Colonic mucosa (tissue), 4 donors: ENCODE measurements around the gene WFIKKN2. TPM values are rescaled to one million over a fixed set of nuclear protein-coding genes. Genes with fewer than 3 reads are reported as not detected.
A peak's percentile ranks its signal among the peaks of the same experiment; 100 is the strongest.

Source experiments
- DNase-seq: peaks from one replicate; pipeline ENCODE4 v3.0.0-alpha.2; 2020
- H3K27ac ChIP-seq: fragments of 200-600 bp; one replicate; pipeline ENCODE4 v1.8.0; 2021
- H3K27me3 ChIP-seq: fragments of 200-600 bp; one replicate; pipeline ENCODE4 v1.8.0; 2021
- H3K36me3 ChIP-seq: fragments of 200-600 bp; one replicate; pipeline ENCODE4 v1.8.0; 2021
- H3K4me1 ChIP-seq: fragments of 200-600 bp; one replicate; pipeline ENCODE4 v1.8.0; 2021; ENCODE audit warnings: mild to moderate bottlenecking
- H3K4me3 ChIP-seq: fragments of 200-600 bp; one replicate; pipeline ENCODE4 v1.8.0; 2021
- H3K9ac ChIP-seq, 2 donors: one replicate each; pipeline ENCODE4 v1.7.0; 2013; ENCODE audit warnings: control low read depth in 2 of 2, low read depth in 2 of 2, low read length in 2 of 2
- H3K9me3 ChIP-seq: fragments of 200-600 bp; one replicate; pipeline ENCODE4 v1.8.0; 2021
- CTCF ChIP-seq: fragments of 200-600 bp; IDR thresholded peaks from one replicate; pipeline ENCODE4 v1.8.0; 2022; ENCODE audit warnings: antibody characterized with exemption, mild to moderate bottlenecking
- intact Hi-C: fragments of 100-400 bp; cut with DNase I; formaldehyde crosslinking; loops from one replicate; pipeline ENCODE4 v1.14.1; 2022
- total RNA-seq, 2 donors: library from RNA; stranded (reverse); fragmentation: NEBNext Ultra II Directional in 1 of 2; extraction: Animal tissue kit (Norgen Biotek cat#: 25700) in 1 of 2; gene quantifications; one replicate each; pipeline ENCODE4 v1.2.1, GENCODE V29; 2021
- donor health status: healthy.
- donor health status: DM: no; HTN: no; CAD: no.
- donor health status: DM: no; HTN: no; CAD: no.

The WFIKKN2 gene
- total RNA-seq, 2 donors from 2014 or later, result 0.10 to 0.13 TPM

DNA sequence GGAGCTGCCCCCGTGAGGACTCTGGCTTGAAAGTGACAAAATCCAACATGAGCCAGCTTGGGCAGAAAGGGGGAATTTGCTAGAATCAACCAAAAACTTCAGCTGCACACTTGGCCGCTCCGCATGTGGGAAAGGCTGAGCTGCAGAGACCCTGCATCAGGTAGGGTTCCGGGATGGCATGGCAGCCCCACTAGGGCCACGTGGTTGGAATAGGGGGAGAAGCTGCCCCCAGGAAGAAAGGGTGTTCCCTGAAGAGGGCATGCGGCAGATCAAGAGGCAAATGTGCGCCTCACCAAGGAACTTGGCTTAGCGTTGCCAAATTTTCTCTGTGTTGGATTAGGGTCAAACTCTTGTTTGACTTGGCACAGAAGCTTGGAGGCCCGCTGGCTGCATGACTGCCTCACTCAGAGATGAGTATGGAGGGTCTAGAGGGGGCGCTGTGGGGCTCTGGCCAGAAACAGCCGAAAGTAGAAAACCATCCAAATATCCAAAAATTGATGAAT lies 29.2 kb upstream of the WFIKKN2 start:
- H3K27me3 ChIP-seq, result no peaks in the 10 kb centered on the region
- no peak for TF ChIP-seq CTCF
- H3K9me3 ChIP-seq, result no peaks in the 10 kb centered on the region
- H3K9ac ChIP-seq, result no peak overlapping the region
- DNase-seq, result peak; percentile 31
- H3K36me3 ChIP-seq, result no peaks in the 10 kb centered on the region
- H3K27ac ChIP-seq, result no peak overlapping the region
- no peaks in the 10 kb centered on the region for H3K4me1 ChIP-seq
- H3K4me3 ChIP-seq, result no peak overlapping the region
- intact Hi-C loops, result no loop called here

DNA sequence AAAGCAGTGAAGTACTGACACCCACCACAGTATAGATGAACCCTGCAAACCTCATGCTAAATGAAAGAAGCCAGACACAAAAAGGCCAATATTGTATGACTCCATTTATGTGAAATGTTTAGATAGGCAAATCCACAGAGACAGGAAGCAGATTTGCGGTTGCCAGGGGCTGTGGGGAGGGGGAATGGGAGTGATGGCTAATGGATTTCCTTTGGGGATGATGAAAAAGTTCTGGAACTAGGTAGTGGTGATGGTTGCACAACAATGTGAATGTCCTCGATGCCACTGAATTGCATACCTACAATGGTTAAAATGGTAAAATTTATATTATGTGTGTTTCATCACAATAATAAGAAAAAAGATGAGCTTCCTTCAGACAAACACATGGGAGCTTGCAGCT lies 28.4 kb upstream of the WFIKKN2 start:
- Histone ChIP-seq H3K4me3 (no peak overlapping the region), H3K36me3 (no peaks in the 10 kb centered on the region), H3K9ac (no peak overlapping the region), H3K27ac (no peak overlapping the region), H3K9me3 (no peaks in the 10 kb centered on the region), H3K4me1 (no peaks in the 10 kb centered on the region), H3K27me3 (no peaks in the 10 kb centered on the region)
- TF ChIP-seq CTCF, result no peak
- intact Hi-C loops, result no loop called here
- no peak for DNase-seq

GRCh38 chr17:50807675-50808074 lies 27.7 kb upstream of the WFIKKN2 start:
- no peaks in the 10 kb centered on the region for H3K36me3 ChIP-seq
- no peaks in the 10 kb centered on the region for H3K27me3 ChIP-seq
- no peak overlapping the region for H3K27ac ChIP-seq
- intact Hi-C loops, result no loop called here
- H3K9me3 ChIP-seq, result no peaks in the 10 kb centered on the region
- no peak overlapping the region for H3K9ac ChIP-seq
- DNase-seq, result no peak
- H3K4me1 ChIP-seq, result no peaks in the 10 kb centered on the region
- no peak for TF ChIP-seq CTCF
- no peak overlapping the region for H3K4me3 ChIP-seq

DNA sequence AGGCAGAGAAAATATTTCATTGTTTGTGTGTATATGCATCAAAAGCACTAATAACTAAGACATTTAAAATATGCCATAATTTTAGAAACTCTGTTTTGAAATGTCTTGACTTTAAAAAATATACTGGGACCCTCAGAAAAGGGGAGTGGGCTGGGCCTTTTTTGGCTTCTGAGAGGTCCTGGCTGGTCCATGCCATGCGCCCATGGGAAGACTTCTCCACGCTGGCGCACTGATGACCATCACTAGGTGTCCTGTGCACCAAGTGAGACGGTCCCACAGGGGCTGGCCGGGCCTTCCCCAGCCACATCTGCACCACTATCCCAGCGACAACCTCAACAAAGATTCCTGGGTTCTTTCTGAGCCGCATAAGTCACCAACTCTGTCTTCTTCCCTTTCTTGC lies 27.0 kb upstream of the WFIKKN2 start:
- Histone ChIP-seq H3K36me3 (no peaks in the 10 kb centered on the region), H3K4me1 (no peaks in the 10 kb centered on the region), H3K27me3 (no peaks in the 10 kb centered on the region), H3K9me3 (no peaks in the 10 kb centered on the region), H3K27ac (no peak overlapping the region), H3K9ac (no peak overlapping the region), H3K4me3 (no peak overlapping the region)
- intact Hi-C loops, result no loop called here
- TF ChIP-seq CTCF, result no peak
- no peak for DNase-seq

- DNase-seq, result no peak
- no peak for TF ChIP-seq CTCF
- no peaks in the 10 kb centered on the region for H3K27me3 ChIP-seq
These were observed 26.5 kb upstream of the WFIKKN2 start for GRCh38 chr17:50808888-50809287.

More at GRCh38 chr17:50808888-50809287, 26.5 kb upstream of the WFIKKN2 start:
- intact Hi-C loops, result no loop called here
- Histone ChIP-seq H3K9me3 (no peaks in the 10 kb centered on the region), H3K27ac (no peak overlapping the region), H3K9ac (no peak overlapping the region), H3K4me1 (no peaks in the 10 kb centered on the region), H3K4me3 (no peak overlapping the region), H3K36me3 (no peaks in the 10 kb centered on the region)
